ENCODE measurements around the gene DNM3.
A peak's percentile ranks its signal among the peaks of the same experiment; 100 is the strongest.

The DNM3 gene

GRCh38 chr1:171902527-171902926 lies 61.2 kb downstream of the DNM3 start:
- DNase-seq, result no peak
- Histone ChIP-seq H4K91ac (ENCODE audit: low read length) (no peak overlapping the region), H3K4me2 (ENCODE audit: low read length, poor library complexity, severe bottlenecking) (no peak overlapping the region), H2BK12ac (ENCODE audit: low read length in 2 of 2) (no peak overlapping the region), H4K8ac (ENCODE audit: low read length) (no peak overlapping the region), H3K18ac (ENCODE audit: low read depth in 1 of 2, low read length in 2 of 2) (no peak overlapping the region), H2AK5ac (ENCODE audit: low read length, severe bottlenecking) (no peak overlapping the region), H3K4me1 (ENCODE audit: control insufficient read depth, insufficient read depth, low read depth, low read length) (peaks cover 2% of the 10 kb centered on the region), H2BK5ac (ENCODE audit: low read depth, low read length, poor library complexity, severe bottlenecking) (no peak overlapping the region), H2BK15ac (ENCODE audit: low read depth, poor library complexity, severe bottlenecking) (no peak overlapping the region), H2AFZ (ENCODE audit: low read depth, low read length) (no peak overlapping the region), H3K4ac (ENCODE audit: low read depth in 1 of 2, low read length in 2 of 2) (no peak overlapping the region), H3K36me3 (ENCODE audit: control insufficient read depth in 1 of 2, insufficient read depth in 2 of 2, low read depth in 1 of 2, low read length in 2 of 2) (no peaks in the 10 kb centered on the region), H3K27me3 (ENCODE audit: control insufficient read depth in 1 of 2, insufficient read depth in 1 of 2, low read length in 2 of 2) (no peaks in the 10 kb centered on the region), H2BK120ac (ENCODE audit: low read depth, low read length) (no peak overlapping the region), H3K9me3 (ENCODE audit: control insufficient read depth, low read length) (no peaks in the 10 kb centered on the region), H3K9ac (ENCODE audit: low read length) (peak overlapping the region; percentile 64), H3K4me3 (ENCODE audit: insufficient read depth in 1 of 2, low read depth in 1 of 2, low read length in 2 of 2) (no peak overlapping the region), H3K27ac (ENCODE audit: low read length, poor library complexity, severe bottlenecking) (no peak overlapping the region), H3K14ac (ENCODE audit: low read length in 2 of 2) (no peak overlapping the region), H3K23ac (ENCODE audit: low read length in 2 of 2) (no peak overlapping the region), H3K79me1 (replicated peaks; ENCODE audit: low read length, poor library complexity, severe bottlenecking) (peaks cover 1% of the 10 kb centered on the region)
- 92% methylated on average over 3 of the region's 3 CpGs for WGBS

GRCh38 chr1:171904778-171905450 lies 63.6 kb downstream of the DNM3 start:
- 59% methylated on average over 3 of the region's 5 CpGs for WGBS
- Histone ChIP-seq H2BK12ac (ENCODE audit: low read length in 2 of 2) (no peak overlapping the region), H3K9ac (ENCODE audit: low read length) (no peak overlapping the region), H4K8ac (ENCODE audit: low read length) (no peak overlapping the region), H2BK120ac (ENCODE audit: low read depth, low read length) (no peak overlapping the region), H3K14ac (ENCODE audit: low read length in 2 of 2) (no peak overlapping the region), H3K27ac (ENCODE audit: low read length, poor library complexity, severe bottlenecking) (no peak overlapping the region), H3K4ac (ENCODE audit: low read depth in 1 of 2, low read length in 2 of 2) (no peak overlapping the region), H2AFZ (ENCODE audit: low read depth, low read length) (no peak overlapping the region), H4K91ac (ENCODE audit: low read length) (no peak overlapping the region), H3K27me3 (ENCODE audit: control insufficient read depth in 1 of 2, insufficient read depth in 1 of 2, low read length in 2 of 2) (no peaks in the 10 kb centered on the region), H2BK15ac (ENCODE audit: low read depth, poor library complexity, severe bottlenecking) (no peak overlapping the region), H3K18ac (ENCODE audit: low read depth in 1 of 2, low read length in 2 of 2) (no peak overlapping the region), H3K79me1 (replicated peaks; ENCODE audit: low read length, poor library complexity, severe bottlenecking) (peaks cover 1% of the 10 kb centered on the region), H3K4me2 (ENCODE audit: low read length, poor library complexity, severe bottlenecking) (no peak overlapping the region), H3K4me3 (ENCODE audit: insufficient read depth in 1 of 2, low read depth in 1 of 2, low read length in 2 of 2) (no peak overlapping the region), H2BK5ac (ENCODE audit: low read depth, low read length, poor library complexity, severe bottlenecking) (no peak overlapping the region), H3K4me1 (ENCODE audit: control insufficient read depth, insufficient read depth, low read depth, low read length) (peaks cover 2% of the 10 kb centered on the region), H3K23ac (ENCODE audit: low read length in 2 of 2) (no peak overlapping the region), H2AK5ac (ENCODE audit: low read length, severe bottlenecking) (no peak overlapping the region), H3K36me3 (ENCODE audit: control insufficient read depth in 1 of 2, insufficient read depth in 2 of 2, low read depth in 1 of 2, low read length in 2 of 2) (no peaks in the 10 kb centered on the region), H3K9me3 (ENCODE audit: control insufficient read depth, low read length) (no peaks in the 10 kb centered on the region)
- no peak for DNase-seq

- Histone ChIP-seq H3K23ac (ENCODE audit: low read length in 2 of 2) (no peak overlapping the region), H3K9me3 (ENCODE audit: control insufficient read depth, low read length) (no peaks in the 10 kb centered on the region), H3K9ac (ENCODE audit: low read length) (no peak overlapping the region), H2BK5ac (ENCODE audit: low read depth, low read length, poor library complexity, severe bottlenecking) (no peak overlapping the region), H2BK15ac (ENCODE audit: low read depth, poor library complexity, severe bottlenecking) (no peak overlapping the region), H2AFZ (ENCODE audit: low read depth, low read length) (no peak overlapping the region), H3K4me1 (ENCODE audit: control insufficient read depth, insufficient read depth, low read depth, low read length) (peaks cover 7% of the 10 kb centered on the region), H3K18ac (ENCODE audit: low read depth in 1 of 2, low read length in 2 of 2) (no peak overlapping the region), H2AK5ac (ENCODE audit: low read length, severe bottlenecking) (no peak overlapping the region), H3K4me3 (ENCODE audit: insufficient read depth in 1 of 2, low read depth in 1 of 2, low read length in 2 of 2) (no peak overlapping the region), H2BK120ac (ENCODE audit: low read depth, low read length) (no peak overlapping the region), H3K36me3 (ENCODE audit: control insufficient read depth in 1 of 2, insufficient read depth in 2 of 2, low read depth in 1 of 2, low read length in 2 of 2) (no peaks in the 10 kb centered on the region), H3K27ac (ENCODE audit: low read length, poor library complexity, severe bottlenecking) (peak overlapping the region; percentile 15), H3K27me3 (ENCODE audit: control insufficient read depth in 1 of 2, insufficient read depth in 1 of 2, low read length in 2 of 2) (no peaks in the 10 kb centered on the region), H4K8ac (ENCODE audit: low read length) (no peak overlapping the region), H3K4ac (ENCODE audit: low read depth in 1 of 2, low read length in 2 of 2) (no peak overlapping the region), H3K14ac (ENCODE audit: low read length in 2 of 2) (no peak overlapping the region), H3K79me1 (replicated peaks; ENCODE audit: low read length, poor library complexity, severe bottlenecking) (no peaks in the 10 kb centered on the region), H2BK12ac (ENCODE audit: low read length in 2 of 2) (no peak overlapping the region), H3K4me2 (ENCODE audit: low read length, poor library complexity, severe bottlenecking) (no peak overlapping the region), H4K91ac (ENCODE audit: low read length) (no peak overlapping the region)
- WGBS, result 75% methylated on average over 5 of the region's 5 CpGs
- no peak for DNase-seq
These were observed 68.4 kb downstream of the DNM3 start for GRCh38 chr1:171909711-171910110.

GRCh38 chr1:171910786-171911185 lies 69.5 kb downstream of the DNM3 start:
- H3K18ac ChIP-seq (ENCODE audit: low read depth in 1 of 2, low read length in 2 of 2), result no peak overlapping the region
- 32% methylated on average over 2 of the region's 2 CpGs for WGBS

More at GRCh38 chr1:171910786-171911185, 69.5 kb downstream of the DNM3 start:
- no peak overlapping the region for H2BK15ac ChIP-seq (ENCODE audit: low read depth, poor library complexity, severe bottlenecking)
- no peak overlapping the region for H2AFZ ChIP-seq (ENCODE audit: low read depth, low read length)
- H3K4ac ChIP-seq (ENCODE audit: low read depth in 1 of 2, low read length in 2 of 2), result no peak overlapping the region
- H3K36me3 ChIP-seq (ENCODE audit: control insufficient read depth in 1 of 2, insufficient read depth in 2 of 2, low read depth in 1 of 2, low read length in 2 of 2), result no peaks in the 10 kb centered on the region
- H4K91ac ChIP-seq (ENCODE audit: low read length), result no peak overlapping the region
- H3K14ac ChIP-seq (ENCODE audit: low read length in 2 of 2), result no peak overlapping the region
- no peaks in the 10 kb centered on the region for H3K79me1 ChIP-seq (replicated peaks; ENCODE audit: low read length, poor library complexity, severe bottlenecking)
- DNase-seq, result no peak
- H3K4me3 ChIP-seq (ENCODE audit: insufficient read depth in 1 of 2, low read depth in 1 of 2, low read length in 2 of 2), result no peak overlapping the region
- H3K27ac ChIP-seq (ENCODE audit: low read length, poor library complexity, severe bottlenecking), result no peak overlapping the region
- H3K9me3 ChIP-seq (ENCODE audit: control insufficient read depth, low read length), result no peaks in the 10 kb centered on the region
- no peak overlapping the region for H4K8ac ChIP-seq (ENCODE audit: low read length)
- no peak overlapping the region for H2BK120ac ChIP-seq (ENCODE audit: low read depth, low read length)
- H2AK5ac ChIP-seq (ENCODE audit: low read length, severe bottlenecking), result no peak overlapping the region
- no peak overlapping the region for H2BK5ac ChIP-seq (ENCODE audit: low read depth, low read length, poor library complexity, severe bottlenecking)
- H3K27me3 ChIP-seq (ENCODE audit: control insufficient read depth in 1 of 2, insufficient read depth in 1 of 2, low read length in 2 of 2), result no peaks in the 10 kb centered on the region
- no peak overlapping the region for H2BK12ac ChIP-seq (ENCODE audit: low read length in 2 of 2)
- H3K4me1 ChIP-seq (ENCODE audit: control insufficient read depth, insufficient read depth, low read depth, low read length), result peaks cover 7% of the 10 kb centered on the region
- no peak overlapping the region for H3K4me2 ChIP-seq (ENCODE audit: low read length, poor library complexity, severe bottlenecking)
- H3K9ac ChIP-seq (ENCODE audit: low read length), result no peak overlapping the region
- no peak overlapping the region for H3K23ac ChIP-seq (ENCODE audit: low read length in 2 of 2)
